Activated naive CD8-positive, alpha-beta T cell treated with anti-CD3 and anti-CD28 coated beads, Interleukin-2, amount 50 U/mL, for 16 hours (primary cell): ENCODE data around the gene SDK1.
"Not testable (repeated sequence)": the region's sequence is repeated elsewhere in the genome, so short reads cannot be mapped to it uniquely, and the experiment has no call there.

Experiments used
- DNase-seq: peaks from one replicate; pipeline ENCODE4 v3.0.0-alpha.2; 2020; ENCODE audit warnings: low read depth, low spot score

Gene SDK1

GRCh38 chr7:3918576-3918975, 617.5 kb downstream of the SDK1 start:
- no peak for DNase-seq

- DNase-seq, result no peak
Measured at GRCh38 chr7:3922175-3922635, 621.2 kb downstream of the SDK1 start.

DNA sequence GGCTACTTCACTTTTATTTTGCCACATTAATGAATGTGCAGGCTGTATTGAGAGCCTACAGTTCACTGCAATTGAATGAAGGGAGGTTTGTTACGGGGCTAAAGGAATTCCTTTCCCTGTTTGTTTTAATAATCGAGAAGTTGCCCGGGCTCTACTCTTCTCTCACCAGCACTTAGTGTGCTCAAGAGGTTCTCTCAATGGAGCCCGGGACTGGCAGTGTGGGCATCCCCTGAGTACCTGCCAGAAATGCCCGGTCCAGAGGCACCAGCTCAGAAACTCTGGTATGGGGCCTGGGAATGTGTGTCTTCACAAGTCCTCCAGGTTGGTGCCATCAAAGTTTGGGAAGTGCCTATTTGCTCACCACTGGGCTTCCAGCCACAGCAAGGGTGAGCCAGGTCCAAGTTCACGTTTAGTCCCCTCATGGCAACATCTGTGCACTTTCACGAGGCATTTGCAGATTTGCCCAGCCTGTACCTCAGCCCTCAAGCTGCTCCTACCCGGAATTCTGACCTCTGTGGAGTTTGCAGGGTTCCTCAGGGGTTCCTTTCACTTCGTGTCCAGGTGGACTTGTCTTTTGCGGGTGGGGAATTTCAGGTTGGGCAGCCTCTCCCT, 622.4 kb downstream of the SDK1 start:
- DNase-seq, result no peak

GRCh38 chr7:3924277-3924676, 623.2 kb downstream of the SDK1 start:
- DNase-seq, result no peak

DNA sequence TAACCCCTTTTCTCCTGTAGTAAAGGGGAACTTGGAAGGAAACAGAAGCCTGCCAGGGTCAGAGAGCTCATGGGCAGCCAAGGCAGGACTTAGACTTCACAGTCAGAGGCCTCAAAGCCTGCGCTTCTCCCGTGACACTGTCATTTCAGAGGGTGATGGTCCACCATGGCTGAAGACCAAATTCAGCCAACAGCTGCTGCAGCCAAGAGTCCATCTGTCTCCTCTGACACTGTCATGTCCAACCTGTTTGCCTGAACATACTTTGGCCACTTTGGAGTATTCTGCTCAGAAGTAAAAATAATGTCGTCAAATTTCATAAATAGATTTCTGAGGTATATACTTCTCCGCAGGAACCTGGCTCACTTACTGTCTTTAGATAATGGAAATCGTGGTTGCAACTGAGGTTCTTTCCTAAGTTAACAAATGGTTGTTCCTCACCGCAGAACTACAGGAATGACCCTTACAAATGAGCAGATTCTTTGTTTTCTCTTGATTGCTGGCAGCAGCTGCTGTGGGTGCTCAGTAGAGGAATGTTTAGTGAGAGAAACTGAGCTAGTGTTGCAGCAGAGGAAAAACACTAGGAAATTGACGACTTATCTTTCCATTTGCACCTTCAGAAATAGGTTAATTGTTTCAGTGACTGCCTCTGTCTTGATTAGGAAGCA, 626.5 kb downstream of the SDK1 start:
- no peak for DNase-seq

- no peak for DNase-seq
Measured at GRCh38 chr7:3928727-3929515, 627.9 kb downstream of the SDK1 start.

GRCh38 chr7:3931843-3932242, 630.8 kb downstream of the SDK1 start:
- no peak for DNase-seq

DNA sequence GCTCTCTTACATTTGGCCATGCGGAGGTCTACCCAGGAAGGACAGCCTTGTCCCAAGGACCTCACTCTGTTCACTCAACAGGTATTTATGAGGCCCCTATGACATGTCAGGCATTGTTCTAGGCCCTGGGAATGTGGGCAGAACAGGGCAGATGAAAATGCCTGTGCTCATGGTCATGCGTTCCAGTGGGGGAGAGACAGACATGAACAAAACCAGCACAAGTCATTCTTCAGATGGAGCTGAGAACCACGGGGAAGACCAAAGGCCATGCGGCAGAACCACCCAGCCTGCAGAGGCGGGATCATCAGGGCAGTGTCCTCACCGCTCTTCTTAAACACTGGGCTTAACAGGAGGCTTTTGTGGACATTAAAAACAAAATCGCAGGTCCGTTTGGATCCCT, 636.1 kb downstream of the SDK1 start:
- DNase-seq, result no peak

- no peak for DNase-seq
Measured at GRCh38 chr7:3937605-3938004, 636.6 kb downstream of the SDK1 start.

- not testable (repeated sequence) for DNase-seq
Measured at GRCh38 chr7:3941706-3942105, 640.7 kb downstream of the SDK1 start.

GRCh38 chr7:3942276-3942675, 641.2 kb downstream of the SDK1 start:
- DNase-seq, result no peak

GRCh38 chr7:3942816-3943745, 642.0 kb downstream of the SDK1 start:
- DNase-seq, result no peak

DNA sequence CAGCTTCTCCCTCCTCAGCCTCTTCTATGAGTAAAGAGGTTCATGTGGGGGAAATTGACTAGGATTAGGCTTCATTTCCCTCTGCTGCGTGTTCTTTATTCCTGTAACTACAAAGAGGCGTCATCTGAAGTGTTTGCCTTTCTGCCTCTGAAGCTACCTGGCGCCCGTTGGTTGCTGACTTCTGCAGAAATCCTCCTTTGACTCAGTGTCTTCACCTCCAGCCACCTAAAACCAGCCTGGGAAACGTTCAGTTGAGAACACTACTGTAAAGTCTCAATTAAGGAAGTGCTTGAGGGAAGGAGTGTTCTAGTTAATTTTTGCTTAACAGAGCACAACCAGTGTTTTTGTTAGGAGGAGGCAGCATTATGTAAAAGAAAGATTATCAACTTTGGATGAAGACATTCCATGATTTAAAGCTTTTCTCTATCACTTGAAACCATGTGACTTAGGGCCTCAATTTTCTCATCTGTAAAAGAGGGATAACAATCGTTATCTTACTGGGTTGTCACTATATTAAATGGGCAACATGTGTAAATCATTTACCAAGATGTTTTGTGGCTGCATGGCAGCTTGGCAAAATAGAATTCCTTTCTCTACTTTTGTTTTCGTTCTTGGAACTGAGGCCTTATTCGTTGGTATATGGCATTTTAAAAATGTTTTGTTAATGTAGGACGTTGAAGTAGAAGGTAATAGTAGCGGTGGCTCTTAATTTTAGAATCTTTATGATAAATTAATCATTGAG, 642.9 kb downstream of the SDK1 start:
- DNase-seq, result no peak

DNA sequence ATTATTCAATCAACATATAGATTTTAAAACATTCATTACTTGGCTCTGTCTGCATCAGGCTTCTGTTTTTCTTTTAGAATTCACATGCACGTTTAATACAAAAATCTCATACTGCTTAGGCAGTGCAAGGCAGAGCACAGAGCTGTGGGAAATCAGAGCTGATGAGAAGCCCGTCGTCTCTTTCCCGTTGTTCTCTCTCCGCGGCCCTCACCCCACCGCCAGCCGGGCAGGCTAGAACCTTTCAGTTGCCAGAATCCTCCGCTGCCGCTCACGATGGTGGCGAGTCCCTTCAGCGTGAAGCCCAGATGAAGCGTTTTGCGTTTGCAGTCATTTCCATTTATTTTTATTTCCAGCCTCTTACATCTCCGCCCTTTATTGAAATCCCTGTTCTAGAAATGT, 648.2 kb downstream of the SDK1 start:
- no peak for DNase-seq

DNA sequence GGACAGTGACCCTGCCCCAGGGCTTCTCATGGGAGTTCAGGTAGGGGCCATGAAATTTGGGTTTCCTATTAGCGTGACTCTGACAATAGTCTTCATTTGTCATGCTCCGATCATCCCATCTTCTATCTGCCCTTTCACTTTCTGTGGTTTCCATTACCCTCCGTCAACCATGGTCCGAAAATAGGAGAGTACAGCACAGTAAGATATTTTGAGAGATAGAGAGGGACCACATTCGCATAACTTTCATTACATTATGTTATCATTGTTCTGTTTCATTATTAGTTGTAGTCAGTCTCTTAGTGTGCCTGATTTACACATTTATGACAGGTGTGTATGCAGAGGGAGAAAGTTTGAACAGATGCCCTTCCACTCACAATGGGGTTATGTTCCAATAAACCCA, 649.2 kb downstream of the SDK1 start:
- no peak for DNase-seq

GRCh38 chr7:3951316-3952055, 650.4 kb downstream of the SDK1 start:
- no peak for DNase-seq

- DNase-seq, result no peak
Measured at GRCh38 chr7:3953133-3953532, 652.1 kb downstream of the SDK1 start.

DNA sequence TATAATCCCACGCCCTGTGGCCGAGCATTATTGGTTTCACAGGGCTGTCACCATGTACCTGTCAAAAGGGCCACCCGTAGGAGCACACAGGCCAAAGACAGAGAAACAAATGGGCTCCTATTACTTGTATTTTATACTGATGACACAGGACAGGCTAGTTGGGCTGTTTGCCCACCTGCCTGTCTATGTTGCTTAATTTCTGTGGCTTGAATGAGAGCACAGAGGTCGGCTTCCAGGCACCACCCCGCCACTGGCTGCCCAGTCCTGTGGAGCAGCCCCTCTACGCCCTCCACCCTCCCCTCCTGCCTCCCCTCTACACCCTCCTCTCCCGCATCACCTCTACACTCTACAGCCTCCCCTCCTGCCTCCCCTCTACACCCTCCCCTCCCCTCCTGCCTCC, 652.9 kb downstream of the SDK1 start:
- DNase-seq, result no peak

- DNase-seq, result no peak
Measured at GRCh38 chr7:3955026-3955425, 654.0 kb downstream of the SDK1 start.
